IgD-negative memory B cell (primary cell): ENCODE measurements around the gene UST. TPM values are rescaled to one million over a fixed set of nuclear protein-coding genes. Genes with fewer than 3 reads are reported as not detected.

ENCODE experiments used
- H3K27ac Mint-ChIP-seq, 3 donors: one replicate each; pipeline ENCODE4 v1.8.0; 2020 to 2022; ENCODE audit warnings: mild to moderate bottlenecking in 3 of 3, mixed read lengths in 3 of 3, moderate library complexity in 1 of 3
- H3K27me3 Mint-ChIP-seq: one replicate; pipeline ENCODE4 v1.8.0; 2021; ENCODE audit warnings: mixed read lengths
- H3K36me3 Mint-ChIP-seq: one replicate; pipeline ENCODE4 v1.8.0; 2020; ENCODE audit warnings: mild to moderate bottlenecking, mixed read lengths
- H3K4me1 Mint-ChIP-seq, 3 donors: one replicate each; pipeline ENCODE4 v1.8.0; 2020 to 2022; ENCODE audit warnings: mixed read lengths in 3 of 3, mild to moderate bottlenecking in 1 of 3
- H3K4me3 Mint-ChIP-seq, 4 donors: one replicate each; pipeline ENCODE4 v1.8.0; 2020 to 2022; ENCODE audit warnings: mild to moderate bottlenecking in 4 of 4, mixed read lengths in 4 of 4, moderate library complexity in 3 of 4
- H3K9me3 Mint-ChIP-seq, 3 donors: one replicate each; pipeline ENCODE4 v1.8.0; 2020 to 2021; ENCODE audit warnings: mixed read lengths in 3 of 3, mild to moderate bottlenecking in 1 of 3
- polyA plus RNA-seq: library from polyadenylated mRNA; unstranded; fragments of 300-500 nt; fragmentation: Illumina TruSeq; gene quantifications from one replicate; pipeline ENCODE4 v1.2.3, GENCODE V29; 2021

The UST gene
- polyA plus RNA-seq, 1 donor from 2014 or later = 1.3 TPM

DNA sequence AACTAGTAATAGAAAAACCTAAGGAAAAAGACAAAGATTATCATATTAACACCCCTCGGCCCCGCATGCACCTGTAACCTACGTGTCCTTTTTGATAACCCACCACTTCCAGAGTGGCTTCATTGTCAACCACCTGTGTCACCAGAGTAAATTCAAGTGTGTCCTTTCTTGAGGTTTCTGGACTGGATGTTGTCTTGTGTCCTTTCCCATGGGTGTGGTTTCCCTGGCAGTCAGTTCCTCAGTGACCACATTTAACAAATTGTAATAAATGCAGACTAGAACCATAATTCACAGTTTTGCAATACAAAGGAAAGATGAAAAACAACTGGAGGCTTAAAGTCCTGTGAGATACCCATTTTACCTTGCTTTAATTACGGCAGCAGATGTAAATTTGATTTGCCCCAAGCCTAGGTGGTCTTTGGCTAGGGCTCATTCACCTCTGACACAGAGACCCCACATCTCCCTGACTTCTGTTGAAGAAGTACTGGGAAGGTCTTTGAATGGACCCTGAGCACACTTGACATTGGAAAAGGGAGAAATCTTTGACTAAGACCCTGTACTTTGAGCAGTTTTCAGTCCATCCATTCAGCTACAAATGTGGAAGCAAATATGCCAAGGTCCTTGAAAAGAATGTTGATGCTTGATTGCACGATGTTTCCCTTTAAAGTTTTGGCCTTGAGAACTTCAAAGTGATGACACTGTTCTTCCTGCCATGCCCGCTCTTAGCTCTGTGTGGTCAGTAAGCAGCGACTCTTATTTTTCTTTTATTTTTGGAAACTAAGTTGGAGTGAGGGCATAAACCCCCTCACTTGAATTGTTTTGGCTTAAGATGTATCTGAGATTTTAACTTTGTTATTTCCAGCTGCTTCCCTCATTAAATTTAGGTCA is 232.4 kb downstream of the UST start:
- Mint-ChIP-seq H3K27ac (peak overlapping the region in 1 of 3 donors; percentile 41), H3K27me3 (no peaks in the 10 kb centered on the region)

DNA sequence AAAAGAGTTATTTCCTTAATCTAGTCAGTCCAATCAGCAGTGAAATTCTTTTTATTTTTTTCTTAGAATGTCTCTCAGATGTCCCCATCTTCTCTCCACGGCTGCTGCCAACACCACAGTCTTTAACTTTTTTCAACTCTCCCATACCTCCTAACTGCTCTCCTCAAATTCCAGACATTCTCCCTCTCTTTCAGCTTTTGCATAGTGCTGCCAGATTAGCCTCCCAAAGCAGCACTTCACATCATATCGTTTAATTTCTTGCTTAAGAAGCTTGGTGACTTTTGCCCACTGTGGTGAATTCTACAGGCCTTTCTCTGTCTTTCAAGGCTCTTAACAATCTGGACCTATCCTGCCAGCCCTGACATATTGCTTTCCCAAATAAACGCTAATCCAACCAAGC is 233.4 kb downstream of the UST start:
- H3K27ac Mint-ChIP-seq = no peak overlapping the region
- peaks cover 1% of the 10 kb centered on the region for H3K36me3 Mint-ChIP-seq
- H3K9me3 Mint-ChIP-seq = no peaks in the 10 kb centered on the region
- H3K27me3 Mint-ChIP-seq = no peaks in the 10 kb centered on the region
- peaks cover 0 to 2% (median 0%) of the 10 kb centered on the region in 3 donors for H3K4me1 Mint-ChIP-seq
- no peak overlapping the region for H3K4me3 Mint-ChIP-seq

More for the DNA sequence above, 232.4 kb downstream of the UST start:
- Mint-ChIP-seq H3K4me3 (no peak overlapping the region), H3K36me3 (peaks cover 2% of the 10 kb centered on the region), H3K9me3 (no peaks in the 10 kb centered on the region), H3K4me1 (peaks cover 0 to 2% (median 0%) of the 10 kb centered on the region in 3 donors)

DNA sequence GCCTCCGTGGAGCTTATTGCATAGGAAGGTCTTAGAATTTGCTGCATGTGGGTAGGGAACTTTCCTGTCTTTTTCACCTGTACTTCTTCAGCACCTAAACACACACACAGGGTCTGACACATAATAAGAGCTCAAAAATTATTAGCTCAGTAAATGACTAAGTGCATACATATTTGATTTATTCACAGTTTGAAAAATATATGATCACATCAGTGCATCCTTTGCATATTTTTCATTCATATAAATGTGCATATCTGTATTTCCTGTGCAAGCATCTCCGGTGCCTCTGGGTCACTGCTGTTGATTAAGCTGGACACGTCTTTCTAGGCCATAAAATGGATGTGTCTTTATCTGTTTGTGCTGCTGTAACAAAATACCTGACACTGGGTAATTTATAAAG is 234.7 kb downstream of the UST start:
- Mint-ChIP-seq H3K27me3 (no peaks in the 10 kb centered on the region), H3K36me3 (no peaks in the 10 kb centered on the region), H3K4me3 (no peak overlapping the region), H3K9me3 (no peaks in the 10 kb centered on the region), H3K4me1 (peaks cover 0 to 2% (median 0%) of the 10 kb centered on the region in 3 donors), H3K27ac (no peak overlapping the region)

DNA sequence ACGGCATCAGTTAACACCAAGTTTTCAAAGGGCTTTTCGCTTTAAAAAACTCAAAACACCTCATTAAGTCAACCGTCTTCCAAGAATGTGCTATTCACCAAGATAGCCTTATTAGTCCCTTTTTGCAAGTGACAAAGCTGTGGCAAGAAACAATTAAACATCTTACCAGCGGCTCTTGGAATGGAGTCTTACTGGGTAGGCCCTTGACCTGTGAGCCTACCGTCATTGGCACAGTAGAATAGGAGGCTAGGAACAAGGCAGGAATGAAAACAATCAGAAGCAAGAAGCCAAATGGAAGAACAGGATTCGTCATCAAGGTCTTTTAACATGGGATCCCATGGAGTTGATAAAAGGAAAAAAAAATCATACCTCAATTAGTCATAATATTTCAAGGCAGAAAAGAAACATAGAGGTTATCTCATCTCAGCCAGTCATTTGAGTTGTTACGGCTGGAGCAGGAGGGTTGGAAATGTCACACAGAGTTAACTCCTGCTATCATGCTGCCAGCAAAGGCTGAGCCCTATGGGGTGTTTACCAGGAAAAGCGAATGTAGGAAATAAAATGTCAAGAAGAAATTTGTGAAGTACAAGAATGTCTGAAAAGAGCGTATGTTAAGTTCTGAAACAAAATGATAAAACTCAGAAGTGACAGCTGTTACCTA is 236.4 kb downstream of the UST start:
- peak overlapping the region in 1 of 3 donors; percentile 72 for H3K27ac Mint-ChIP-seq
- H3K4me3 Mint-ChIP-seq = no peak overlapping the region
- H3K4me1 Mint-ChIP-seq = peaks cover 5 to 10% (median 7%) of the 10 kb centered on the region in 3 donors
- H3K9me3 Mint-ChIP-seq = no peaks in the 10 kb centered on the region
- peaks cover 3% of the 10 kb centered on the region for H3K36me3 Mint-ChIP-seq
- H3K27me3 Mint-ChIP-seq = no peaks in the 10 kb centered on the region

DNA sequence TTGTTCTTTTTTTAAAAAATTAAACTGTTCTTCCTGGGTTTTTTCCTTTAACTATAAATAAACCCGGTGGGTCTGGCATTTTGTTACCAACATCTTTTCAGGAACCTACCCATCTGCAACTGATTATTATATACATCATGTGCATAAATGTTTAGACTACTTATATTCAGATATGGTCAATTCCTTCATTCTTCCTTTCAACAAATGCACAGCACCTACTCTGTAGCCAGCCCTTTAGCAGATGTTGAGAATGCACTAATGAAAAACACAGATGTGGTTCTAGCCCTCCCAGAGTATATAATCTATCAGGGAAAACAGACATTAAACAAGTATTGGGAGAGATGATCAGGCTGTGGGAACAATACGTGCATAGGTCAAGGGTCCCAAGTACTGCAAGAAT is 237.1 kb downstream of the UST start:
- H3K4me1 Mint-ChIP-seq = peaks cover 7 to 11% (median 10%) of the 10 kb centered on the region in 3 donors
- H3K4me3 Mint-ChIP-seq = no peak overlapping the region
- no peak overlapping the region for H3K27ac Mint-ChIP-seq
- no peaks in the 10 kb centered on the region for H3K27me3 Mint-ChIP-seq
- H3K36me3 Mint-ChIP-seq = peaks cover 3% of the 10 kb centered on the region
- H3K9me3 Mint-ChIP-seq = no peaks in the 10 kb centered on the region

DNA sequence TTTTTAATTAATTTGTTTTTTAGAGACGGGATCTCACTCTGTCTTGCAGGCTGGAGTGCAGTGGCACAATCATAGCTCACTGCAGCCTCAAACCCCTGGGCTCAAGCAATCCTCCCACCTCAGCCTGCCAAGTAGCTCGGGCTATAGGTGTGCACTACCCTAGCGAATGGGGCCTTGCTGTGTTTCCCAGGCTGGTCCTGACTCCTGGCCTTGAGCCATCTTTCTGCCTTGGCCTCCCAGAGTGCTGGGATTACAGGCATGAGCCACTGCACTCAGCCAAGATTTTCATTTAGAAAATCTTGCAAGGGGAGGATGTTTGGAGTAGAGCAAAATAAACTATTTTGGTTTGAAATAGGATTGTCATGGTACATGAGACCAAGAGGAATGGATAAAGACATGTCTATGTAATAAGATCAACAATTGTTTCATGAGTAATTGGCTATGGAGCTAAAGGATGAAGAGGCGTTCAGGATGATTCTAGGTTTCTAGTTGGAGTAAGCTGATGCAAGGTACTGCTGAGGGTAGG is 237.8 kb downstream of the UST start:
- H3K4me1 Mint-ChIP-seq = peaks cover 7 to 15% (median 11%) of the 10 kb centered on the region in 3 donors
- peaks cover 3% of the 10 kb centered on the region for H3K36me3 Mint-ChIP-seq
- H3K27ac Mint-ChIP-seq = no peak overlapping the region
- H3K4me3 Mint-ChIP-seq = no peak overlapping the region
- H3K9me3 Mint-ChIP-seq = no peaks in the 10 kb centered on the region
- H3K27me3 Mint-ChIP-seq = no peaks in the 10 kb centered on the region

DNA sequence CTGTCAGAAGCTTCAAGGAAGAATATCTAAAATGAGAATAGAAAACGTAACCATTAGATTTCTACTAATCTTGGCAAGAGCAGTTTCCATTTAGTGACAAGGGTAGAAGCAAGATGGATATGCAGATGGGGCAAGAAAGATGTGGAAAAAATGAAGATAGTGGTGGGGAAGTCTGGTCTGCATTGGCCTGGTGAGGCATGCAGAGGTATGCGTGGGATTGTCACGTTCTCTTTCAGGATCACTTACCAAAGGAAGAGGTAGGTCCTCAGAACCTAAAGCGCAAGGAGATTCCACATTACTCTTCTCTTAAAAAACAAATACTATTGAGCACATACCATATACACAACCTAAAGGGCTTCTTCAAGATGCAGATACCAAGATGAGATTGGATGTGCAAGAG is 238.7 kb downstream of the UST start:
- Mint-ChIP-seq H3K4me1 (peaks cover 7 to 17% (median 11%) of the 10 kb centered on the region in 3 donors), H3K27ac (no peak overlapping the region), H3K36me3 (peaks cover 3% of the 10 kb centered on the region), H3K4me3 (no peak overlapping the region), H3K27me3 (no peaks in the 10 kb centered on the region), H3K9me3 (no peaks in the 10 kb centered on the region)

DNA sequence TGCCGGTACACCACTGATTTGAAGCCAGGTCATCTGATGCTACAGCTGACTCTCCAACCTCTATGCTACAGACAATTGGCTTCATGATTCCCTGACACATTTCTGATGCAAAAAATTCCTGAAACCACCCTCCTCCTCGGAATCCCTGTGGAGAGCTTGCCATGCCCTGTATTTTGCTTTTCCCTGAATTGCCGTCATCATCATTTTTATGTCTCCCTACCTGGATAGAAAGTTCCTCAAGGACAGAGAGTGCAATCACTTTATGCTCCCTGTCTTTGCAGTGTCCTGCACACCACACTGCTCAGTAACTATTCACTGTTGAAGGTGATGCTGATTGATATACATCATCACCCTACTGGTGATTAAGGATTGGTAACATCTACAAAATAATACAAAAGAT is 239.8 kb downstream of the UST start:
- Mint-ChIP-seq H3K9me3 (no peaks in the 10 kb centered on the region), H3K27me3 (no peaks in the 10 kb centered on the region), H3K27ac (no peak overlapping the region), H3K4me1 (peaks cover 7 to 17% (median 9%) of the 10 kb centered on the region in 3 donors), H3K36me3 (peaks cover 4% of the 10 kb centered on the region), H3K4me3 (no peak overlapping the region)

DNA sequence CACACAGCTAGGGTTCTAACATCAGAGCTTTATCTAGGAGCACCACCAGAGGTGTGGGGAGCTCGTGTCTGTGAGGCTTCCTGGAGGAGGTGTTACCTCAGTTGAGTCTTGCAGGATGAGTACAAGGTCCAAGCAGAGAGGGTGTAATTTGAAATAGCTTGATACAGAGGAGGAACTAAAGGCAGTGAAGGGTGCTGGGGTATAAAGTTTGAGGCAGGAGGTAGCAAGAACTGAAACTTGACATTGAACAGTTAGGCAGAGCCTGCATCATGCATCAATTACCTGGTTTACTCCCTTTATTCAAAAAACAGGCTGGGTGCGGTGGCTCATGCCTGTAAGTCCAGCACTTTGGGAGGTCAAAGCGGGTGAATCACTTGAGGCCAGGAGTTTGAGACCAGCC is 241.2 kb downstream of the UST start:
- Mint-ChIP-seq H3K4me1 (peaks cover 7 to 17% (median 9%) of the 10 kb centered on the region in 3 donors), H3K4me3 (peak overlapping the region in 2 of 4 donors; percentile 45 to 84), H3K36me3 (peaks cover 5% of the 10 kb centered on the region), H3K27me3 (no peaks in the 10 kb centered on the region), H3K9me3 (no peaks in the 10 kb centered on the region), H3K27ac (no peak overlapping the region)

DNA sequence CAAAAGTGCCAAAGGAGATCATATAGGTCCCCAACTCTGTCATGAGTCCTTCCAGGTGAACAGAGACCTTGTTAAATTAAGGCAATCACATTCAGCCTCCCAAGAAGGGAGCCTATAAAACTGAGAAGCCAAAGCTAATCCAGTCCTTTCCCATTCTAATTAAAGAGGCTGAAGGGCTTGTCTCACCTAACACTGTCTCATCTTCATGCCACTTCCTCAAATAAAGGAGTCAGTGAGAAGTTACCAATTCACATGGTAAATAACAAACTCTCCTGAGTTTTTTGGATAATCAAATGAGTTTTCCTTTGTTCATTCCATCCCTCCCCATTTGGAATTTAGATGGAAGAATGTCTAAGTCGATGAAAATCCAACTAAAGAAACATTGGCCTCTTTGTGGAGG is 242.8 kb downstream of the UST start:
- H3K4me1 Mint-ChIP-seq = peaks cover 7 to 17% (median 9%) of the 10 kb centered on the region in 3 donors
- no peak overlapping the region for H3K27ac Mint-ChIP-seq
- no peaks in the 10 kb centered on the region for H3K27me3 Mint-ChIP-seq
- H3K36me3 Mint-ChIP-seq = peaks cover 11% of the 10 kb centered on the region
- H3K4me3 Mint-ChIP-seq = no peak overlapping the region
- H3K9me3 Mint-ChIP-seq = no peaks in the 10 kb centered on the region

DNA sequence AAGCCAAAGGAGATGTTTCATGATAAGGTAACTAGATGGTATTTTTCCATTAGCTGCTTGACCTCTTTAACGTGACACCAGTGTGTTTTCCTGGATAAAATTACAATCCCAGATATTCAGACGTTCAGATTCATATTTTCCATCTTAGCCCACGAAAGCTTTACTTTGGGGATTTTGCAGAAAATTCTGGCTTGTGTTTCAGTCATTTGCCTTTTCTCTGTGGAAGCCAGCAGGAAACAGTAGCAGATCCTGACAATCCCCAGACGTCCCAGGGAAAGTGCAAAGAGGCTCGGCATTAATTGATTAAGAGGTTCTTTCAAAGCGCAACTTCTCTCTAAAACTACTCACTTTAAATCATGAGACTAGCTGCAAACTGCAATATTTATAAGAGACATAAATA is 243.6 kb downstream of the UST start:
- Mint-ChIP-seq H3K4me1 (peaks cover 7 to 19% (median 9%) of the 10 kb centered on the region in 3 donors), H3K4me3 (no peak overlapping the region), H3K27ac (no peak overlapping the region), H3K9me3 (no peaks in the 10 kb centered on the region), H3K36me3 (peaks cover 11% of the 10 kb centered on the region), H3K27me3 (no peaks in the 10 kb centered on the region)

DNA sequence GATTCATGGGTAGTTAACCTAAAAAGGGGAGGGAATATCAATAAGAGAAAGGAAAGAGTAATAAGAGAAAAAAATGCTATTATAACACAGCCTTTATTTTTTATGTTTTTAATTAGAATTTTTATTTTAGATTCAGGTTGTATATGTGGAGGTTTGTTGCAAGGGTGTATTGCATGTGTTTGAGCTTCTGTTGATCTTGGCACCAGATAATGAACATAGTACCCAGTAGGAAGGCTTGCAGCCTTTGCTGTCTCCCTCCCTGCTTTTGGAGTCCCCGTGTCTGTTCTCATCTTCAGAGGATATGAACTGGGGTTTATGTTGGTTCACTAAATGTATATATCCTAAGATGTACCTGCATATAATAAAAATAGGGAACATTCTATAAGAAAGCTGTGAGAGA is 250.0 kb downstream of the UST start:
- peak overlapping the region in 2 of 3 donors; percentile 44 to 61 for H3K27ac Mint-ChIP-seq
- H3K36me3 Mint-ChIP-seq = peaks cover 11% of the 10 kb centered on the region
- no peak overlapping the region for H3K4me3 Mint-ChIP-seq
- peaks cover 13 to 25% (median 25%) of the 10 kb centered on the region in 3 donors for H3K4me1 Mint-ChIP-seq
- peaks cover 0 to 4% (median 0%) of the 10 kb centered on the region in 3 donors for H3K9me3 Mint-ChIP-seq
- H3K27me3 Mint-ChIP-seq = no peaks in the 10 kb centered on the region

DNA sequence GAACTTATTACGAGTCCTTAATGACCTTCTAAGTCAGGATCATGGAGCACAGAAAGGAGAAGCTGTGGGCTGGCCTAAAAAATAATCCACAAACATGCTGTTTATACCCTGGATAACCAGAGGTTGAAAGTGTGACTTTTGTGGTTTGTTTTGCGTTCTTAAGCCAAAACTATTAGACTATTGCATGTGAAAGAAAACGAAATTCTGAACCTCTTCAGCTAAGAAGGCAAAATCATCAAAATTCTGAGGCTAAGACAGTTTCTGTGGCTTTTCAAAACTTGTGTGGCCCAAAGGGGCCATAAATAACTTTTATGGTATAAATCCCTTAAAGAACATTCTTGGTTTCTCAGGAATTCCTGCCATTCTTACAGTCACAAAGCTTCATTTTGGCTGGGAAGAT is 251.0 kb downstream of the UST start:
- Mint-ChIP-seq H3K4me3 (no peak overlapping the region), H3K4me1 (peaks cover 13 to 25% (median 25%) of the 10 kb centered on the region in 3 donors), H3K36me3 (peaks cover 11% of the 10 kb centered on the region), H3K27me3 (no peaks in the 10 kb centered on the region), H3K9me3 (peaks cover 0 to 4% (median 0%) of the 10 kb centered on the region in 3 donors), H3K27ac (no peak overlapping the region)

DNA sequence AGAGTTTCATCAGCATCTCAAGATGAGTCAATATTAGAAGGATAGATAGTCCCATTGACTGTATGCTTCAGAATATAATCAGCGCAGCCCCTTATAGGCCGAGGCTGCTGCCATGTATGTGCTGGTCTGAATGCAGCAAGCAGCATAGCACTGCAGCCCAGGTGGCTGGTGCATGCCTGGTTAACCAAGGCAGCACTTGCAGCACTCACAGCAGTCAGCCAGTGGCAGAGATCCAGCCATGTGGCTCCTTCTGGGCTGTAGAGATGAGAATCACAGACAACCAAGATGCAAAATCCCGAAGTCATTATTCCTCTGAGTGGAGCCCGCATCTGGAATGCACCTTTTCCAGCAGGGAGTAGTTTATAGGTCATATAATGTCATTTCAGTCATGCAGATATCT is 251.9 kb downstream of the UST start:
- H3K27ac Mint-ChIP-seq = no peak overlapping the region
- peaks cover 0 to 4% (median 0%) of the 10 kb centered on the region in 3 donors for H3K9me3 Mint-ChIP-seq
- H3K4me3 Mint-ChIP-seq = no peak overlapping the region
- H3K27me3 Mint-ChIP-seq = no peaks in the 10 kb centered on the region
- peaks cover 5% of the 10 kb centered on the region for H3K36me3 Mint-ChIP-seq
- peaks cover 13 to 25% (median 25%) of the 10 kb centered on the region in 3 donors for H3K4me1 Mint-ChIP-seq

DNA sequence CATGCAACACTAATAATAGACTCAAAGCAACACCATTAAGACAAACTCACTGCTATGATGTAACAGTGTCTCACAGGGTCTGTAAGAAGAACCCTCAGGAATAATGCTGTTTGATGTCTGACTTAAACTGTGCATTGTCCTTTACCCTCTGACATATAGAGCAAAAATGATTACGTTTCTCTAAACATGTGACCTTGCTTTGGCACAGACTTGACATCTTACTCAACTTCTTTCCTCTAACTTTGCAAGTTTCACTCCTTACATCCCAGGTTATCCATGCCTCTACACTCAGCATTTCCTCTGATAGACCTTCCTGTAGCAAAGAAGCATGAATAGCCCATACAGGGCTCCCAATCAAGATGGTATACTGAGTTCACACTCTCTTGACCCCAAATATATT is 252.7 kb downstream of the UST start:
- Mint-ChIP-seq H3K27ac (peak overlapping the region in 1 of 3 donors; percentile 17), H3K36me3 (peaks cover 5% of the 10 kb centered on the region), H3K4me1 (peaks cover 13 to 25% (median 25%) of the 10 kb centered on the region in 3 donors), H3K9me3 (peaks cover 0 to 4% (median 0%) of the 10 kb centered on the region in 3 donors), H3K27me3 (no peaks in the 10 kb centered on the region), H3K4me3 (no peak overlapping the region)
